Measurements from ENCODE around the gene ARL4C. TPM values are rescaled to one million over a fixed set of nuclear protein-coding genes. Genes with fewer than 3 reads are reported as not detected.
"Not testable (repeated sequence)": the region's sequence is repeated elsewhere in the genome, so short reads cannot be mapped to it uniquely, and the experiment has no call there.

Gene ARL4C
- total RNA-seq, 2 experiments from 2014 or later, result 210 to 214 TPM

- H3K27ac Mint-ChIP-seq, result peak overlapping the region; percentile 35
- POLR2A ChIA-PET, result interaction anchor here (0.8 to 3.5 kb wide), 4 partner anchors 8 to 33 kb away, joined by 3 to 22 read pairs (median 10); no protein-coding TSS in a partner anchor
- peaks cover 16% of the 10 kb centered on the region for H3K36me3 Mint-ChIP-seq
- H3K4me3 Mint-ChIP-seq, result no peak overlapping the region
- ATAC-seq (ENCODE audit: low read depth) (no peak), DNase-seq (no peak)
- H3K4me1 Mint-ChIP-seq, result peaks cover 50% of the 10 kb centered on the region
- peaks cover 6% of the 10 kb centered on the region for H3K9me3 Mint-ChIP-seq
- H3K27me3 Mint-ChIP-seq, result peaks cover 3% of the 10 kb centered on the region
Measured at GRCh38 chr2:234462218-234462992, 34.5 kb downstream of the ARL4C start.

- Mint-ChIP-seq H3K27ac (peak overlapping the region; percentile 94), H3K4me3 (peak overlapping the region; percentile 87), H3K27me3 (no peaks in the 10 kb centered on the region), H3K36me3 (peaks cover 26% of the 10 kb centered on the region), H3K4me1 (peaks cover 70% of the 10 kb centered on the region), H3K9me3 (peaks cover 7% of the 10 kb centered on the region)
- ATAC-seq (ENCODE audit: low read depth), result peak; percentile 77
- no peak for DNase-seq
- POLR2A ChIA-PET, result interaction anchor here (0.6 to 3.2 kb wide), 16 partner anchors 9 to 170 kb away, joined by 3 to 20 read pairs (median 6); partner anchors contain the start of gene ARL4C
Measured at GRCh38 chr2:234459401-234460009, 37.4 kb downstream of the ARL4C start.

GRCh38 chr2:234458466-234458865, 38.4 kb downstream of the ARL4C start:
- DNase-seq (no peak), ATAC-seq (ENCODE audit: low read depth) (no peak)
- POLR2A ChIA-PET, result interaction anchor here (1.0 to 3.2 kb wide), 12 partner anchors 8 to 169 kb away, joined by 3 to 20 read pairs (median 8); partner anchors contain the start of gene ARL4C
- Mint-ChIP-seq H3K4me3 (peak overlapping the region; percentile 87), H3K36me3 (peaks cover 35% of the 10 kb centered on the region), H3K4me1 (peaks cover 62% of the 10 kb centered on the region), H3K27ac (peak overlapping the region; percentile 28), H3K9me3 (peaks cover 7% of the 10 kb centered on the region), H3K27me3 (no peaks in the 10 kb centered on the region)

GRCh38 chr2:234457421-234457820, 39.5 kb downstream of the ARL4C start:
- no peak overlapping the region for H3K4me3 Mint-ChIP-seq
- H3K27ac Mint-ChIP-seq, result peak overlapping the region; percentile 18
- peaks cover 61% of the 10 kb centered on the region for H3K4me1 Mint-ChIP-seq
- no peaks in the 10 kb centered on the region for H3K27me3 Mint-ChIP-seq
- H3K9me3 Mint-ChIP-seq, result peaks cover 7% of the 10 kb centered on the region
- ATAC-seq (ENCODE audit: low read depth) (no peak), DNase-seq (no peak)
- POLR2A ChIA-PET, result interaction anchor here (3.2 to 12.2 kb wide), 3 partner anchors 29 to 38 kb away, joined by 9 to 247 read pairs (median 212); no protein-coding TSS in a partner anchor
- peaks cover 46% of the 10 kb centered on the region for H3K36me3 Mint-ChIP-seq

- not testable (repeated sequence) for DNase-seq; H3K9me3 Mint-ChIP-seq; ATAC-seq (ENCODE audit: low read depth); H3K27me3 Mint-ChIP-seq
- POLR2A ChIA-PET, result interaction anchor here (0.7 to 12.8 kb wide), 18 partner anchors 9 to 164 kb away, joined by 3 to 466 read pairs (median 8); partner anchors contain the start of gene ARL4C
- peaks cover 63% of the 10 kb centered on the region for H3K36me3 Mint-ChIP-seq
- peak overlapping the region; percentile 91 for H3K4me3 Mint-ChIP-seq
- H3K4me1 Mint-ChIP-seq, result peaks cover 71% of the 10 kb centered on the region
- H3K27ac Mint-ChIP-seq, result peak overlapping the region; percentile 90
Measured at GRCh38 chr2:234455246-234455645, 41.6 kb downstream of the ARL4C start.

GRCh38 chr2:234454433-234454832, 42.4 kb downstream of the ARL4C start:
- Mint-ChIP-seq H3K27me3 (no peaks in the 10 kb centered on the region), H3K4me3 (peak overlapping the region; percentile 91), H3K27ac (peak overlapping the region; percentile 90), H3K4me1 (peaks cover 70% of the 10 kb centered on the region), H3K36me3 (peaks cover 70% of the 10 kb centered on the region), H3K9me3 (peaks cover 7% of the 10 kb centered on the region)
- POLR2A ChIA-PET, result interaction anchor here (0.6 to 12.8 kb wide), 25 partner anchors 8 to 324 kb away, joined by 3 to 466 read pairs (median 8); partner anchors contain the start of gene ARL4C
- ATAC-seq (ENCODE audit: low read depth) (peak; percentile 75), DNase-seq (no peak)

- peaks cover 65% of the 10 kb centered on the region for H3K4me1 Mint-ChIP-seq
- POLR2A ChIA-PET, result interaction anchor here (0.9 to 12.8 kb wide), 15 partner anchors 8 to 463 kb away, joined by 3 to 466 read pairs (median 10); partner anchors contain the start of gene ARL4C
- DNase-seq, result no peak
- peak; percentile 15 for ATAC-seq (ENCODE audit: low read depth)
- no peaks in the 10 kb centered on the region for H3K27me3 Mint-ChIP-seq
- H3K4me3 Mint-ChIP-seq, result peak overlapping the region; percentile 91
- H3K27ac Mint-ChIP-seq, result peak overlapping the region; percentile 90
- peaks cover 77% of the 10 kb centered on the region for H3K36me3 Mint-ChIP-seq
- peaks cover 7% of the 10 kb centered on the region for H3K9me3 Mint-ChIP-seq
Measured at GRCh38 chr2:234453216-234453615, 43.7 kb downstream of the ARL4C start.

GRCh38 chr2:234451852-234452625, 44.8 kb downstream of the ARL4C start:
- H3K36me3 Mint-ChIP-seq, result peaks cover 76% of the 10 kb centered on the region
- POLR2A ChIA-PET, result interaction anchor here (0.6 to 12.8 kb wide), 24 partner anchors 8 to 462 kb away, joined by 3 to 466 read pairs (median 4); partner anchors contain the start of gene ARL4C
- H3K9me3 Mint-ChIP-seq, result no peaks in the 10 kb centered on the region
- peak overlapping the region; percentile 90 for H3K27ac Mint-ChIP-seq
- no peak for DNase-seq
- no peaks in the 10 kb centered on the region for H3K27me3 Mint-ChIP-seq
- peaks cover 72% of the 10 kb centered on the region for H3K4me1 Mint-ChIP-seq
- peak; percentile 9 for ATAC-seq (ENCODE audit: low read depth)
- H3K4me3 Mint-ChIP-seq, result peak overlapping the region; percentile 91

- peak overlapping the region; percentile 91 for H3K4me3 Mint-ChIP-seq
Measured at GRCh38 chr2:234451242-234451641, 45.6 kb downstream of the ARL4C start.

GRCh38 chr2:234450431-234451124, 46.3 kb downstream of the ARL4C start:
- no peaks in the 10 kb centered on the region for H3K27me3 Mint-ChIP-seq
- peak overlapping the region; percentile 67 for H3K27ac Mint-ChIP-seq
- no peaks in the 10 kb centered on the region for H3K9me3 Mint-ChIP-seq
- peaks cover 75% of the 10 kb centered on the region for H3K36me3 Mint-ChIP-seq
- DNase-seq (no peak), ATAC-seq (ENCODE audit: low read depth) (no peak)
- peak overlapping the region; percentile 91 for H3K4me3 Mint-ChIP-seq
- peaks cover 71% of the 10 kb centered on the region for H3K4me1 Mint-ChIP-seq
- POLR2A ChIA-PET, result interaction anchor here (1.1 to 12.8 kb wide), 12 partner anchors 9 to 160 kb away, joined by 3 to 466 read pairs (median 12); partner anchors contain the start of gene ARL4C

More at GRCh38 chr2:234451242-234451641, 45.6 kb downstream of the ARL4C start:
- Mint-ChIP-seq H3K9me3 (no peaks in the 10 kb centered on the region), H3K27me3 (no peaks in the 10 kb centered on the region), H3K36me3 (peaks cover 74% of the 10 kb centered on the region), H3K4me1 (peaks cover 73% of the 10 kb centered on the region), H3K27ac (peak overlapping the region; percentile 90)
- no peak for DNase-seq
- no peak for ATAC-seq (ENCODE audit: low read depth)
- POLR2A ChIA-PET, result interaction anchor here (0.6 to 12.8 kb wide), 15 partner anchors 8 to 304 kb away, joined by 3 to 466 read pairs (median 11); partner anchors contain the start of gene ARL4C

- H3K4me1 Mint-ChIP-seq, result peaks cover 74% of the 10 kb centered on the region
- DNase-seq (no peak), ATAC-seq (ENCODE audit: low read depth) (no peak)
- H3K27ac Mint-ChIP-seq, result peak overlapping the region; percentile 98
- no peaks in the 10 kb centered on the region for H3K27me3 Mint-ChIP-seq
- H3K9me3 Mint-ChIP-seq, result peaks cover under 1% of the 10 kb centered on the region
- H3K36me3 Mint-ChIP-seq, result peaks cover 80% of the 10 kb centered on the region
- H3K4me3 Mint-ChIP-seq, result peak overlapping the region; percentile 57
- POLR2A ChIA-PET, result interaction anchor here (0.6 to 12.8 kb wide), 8 partner anchors 10 to 166 kb away, joined by 3 to 466 read pairs (median 10); partner anchors contain the start of gene ARL4C
Measured at GRCh38 chr2:234448506-234449184, 48.2 kb downstream of the ARL4C start.

Data from activated naive CD8-positive, alpha-beta T cell treated with anti-CD3 and anti-CD28 coated beads, Interleukin-2, amount 10 ng/mL, durations not matched to agents 7 days and 5 days (primary cell).